ENCODE data around the gene MRPS16.

MRPS16 gene

DNA sequence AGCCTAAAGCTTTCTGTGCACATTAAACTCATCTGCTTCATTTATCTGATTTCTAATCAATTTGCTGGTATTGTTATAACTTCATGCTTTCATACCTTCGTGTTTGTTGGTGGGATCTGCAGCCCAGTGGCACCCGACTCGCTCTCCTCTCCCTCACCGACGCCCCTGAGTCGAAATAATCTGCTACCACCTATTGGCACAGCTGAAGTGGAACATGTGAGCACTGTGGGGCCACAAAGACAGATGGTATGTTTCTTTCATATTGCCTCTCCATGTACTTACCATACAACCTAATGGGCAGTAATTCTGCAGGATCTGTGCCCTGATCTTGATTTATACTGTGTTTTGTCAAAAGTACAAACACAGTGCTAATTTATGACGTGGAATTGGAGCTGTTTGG lies 17.7 kb downstream of the MRPS16 start:
- H3K4me1 Mint-ChIP-seq: no peaks in the 10 kb centered on the region
- no peaks in the 10 kb centered on the region for H3K27me3 Mint-ChIP-seq (ENCODE audit: low read depth, poor library complexity)
- peak overlapping the region; percentile 40 for H3K27ac Mint-ChIP-seq
- peaks cover 46% of the 10 kb centered on the region for H3K36me3 Mint-ChIP-seq (ENCODE audit: low read depth)
- no peak for DNase-seq
- H3K9me3 Mint-ChIP-seq: no peaks in the 10 kb centered on the region
- TF ChIP-seq, protein P1, sequence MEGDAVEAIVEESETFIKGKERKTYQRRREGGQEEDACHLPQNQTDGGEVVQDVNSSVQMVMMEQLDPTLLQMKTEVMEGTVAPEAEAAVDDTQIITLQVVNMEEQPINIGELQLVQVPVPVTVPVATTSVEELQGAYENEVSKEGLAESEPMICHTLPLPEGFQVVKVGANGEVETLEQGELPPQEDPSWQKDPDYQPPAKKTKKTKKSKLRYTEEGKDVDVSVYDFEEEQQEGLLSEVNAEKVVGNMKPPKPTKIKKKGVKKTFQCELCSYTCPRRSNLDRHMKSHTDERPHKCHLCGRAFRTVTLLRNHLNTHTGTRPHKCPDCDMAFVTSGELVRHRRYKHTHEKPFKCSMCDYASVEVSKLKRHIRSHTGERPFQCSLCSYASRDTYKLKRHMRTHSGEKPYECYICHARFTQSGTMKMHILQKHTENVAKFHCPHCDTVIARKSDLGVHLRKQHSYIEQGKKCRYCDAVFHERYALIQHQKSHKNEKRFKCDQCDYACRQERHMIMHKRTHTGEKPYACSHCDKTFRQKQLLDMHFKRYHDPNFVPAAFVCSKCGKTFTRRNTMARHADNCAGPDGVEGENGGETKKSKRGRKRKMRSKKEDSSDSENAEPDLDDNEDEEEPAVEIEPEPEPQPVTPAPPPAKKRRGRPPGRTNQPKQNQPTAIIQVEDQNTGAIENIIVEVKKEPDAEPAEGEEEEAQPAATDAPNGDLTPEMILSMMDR (IDR thresholded peaks at IDR 0.05): no peak
- H3K4me3 Mint-ChIP-seq: no peak overlapping the region

DNA sequence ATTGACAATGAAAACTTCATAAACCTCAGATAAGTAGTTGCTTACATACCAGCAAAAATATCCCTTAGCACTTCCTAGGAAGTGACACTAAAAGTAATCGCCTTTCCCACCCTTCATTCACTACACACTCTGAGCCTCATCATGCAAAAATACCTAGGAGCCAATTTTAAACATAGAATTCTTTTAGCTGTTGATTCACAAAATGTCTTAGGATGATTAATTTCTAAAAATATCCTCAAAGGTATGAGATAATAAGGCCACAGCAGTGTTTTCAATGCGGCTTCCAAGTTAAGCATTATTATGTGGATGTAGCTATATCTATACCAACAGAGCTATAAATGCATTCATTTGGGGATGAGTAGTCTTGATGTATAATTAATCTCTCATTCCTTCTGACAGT lies 18.6 kb downstream of the MRPS16 start:
- TF ChIP-seq, protein P1 (IDR thresholded peaks at IDR 0.05): no peak
- Mint-ChIP-seq H3K9me3 (no peaks in the 10 kb centered on the region), H3K27ac (peak overlapping the region; percentile 41), H3K4me3 (no peak overlapping the region), H3K27me3 (ENCODE audit: low read depth, poor library complexity) (no peaks in the 10 kb centered on the region), H3K4me1 (no peaks in the 10 kb centered on the region), H3K36me3 (ENCODE audit: low read depth) (peaks cover 38% of the 10 kb centered on the region)
- DNase-seq: no peak

DNA sequence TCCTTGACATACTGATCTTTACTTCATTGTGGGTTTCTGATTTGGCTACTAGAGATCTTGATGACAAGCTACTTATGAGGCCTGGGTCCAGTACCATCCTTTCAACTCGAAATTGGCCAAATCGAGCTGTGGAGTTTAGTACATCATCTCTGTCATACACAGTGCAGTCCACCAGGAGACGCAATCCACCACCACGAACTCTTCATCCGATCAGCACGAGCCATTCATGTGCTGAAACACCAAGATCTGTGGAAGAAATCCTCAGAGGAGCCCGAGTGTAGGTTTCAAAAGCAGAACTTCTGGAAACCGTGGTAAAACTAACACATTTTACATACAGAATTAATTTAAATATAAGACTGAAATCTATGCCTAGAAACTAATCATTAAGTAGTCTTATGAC lies 19.6 kb downstream of the MRPS16 start:
- H3K4me3 Mint-ChIP-seq: no peak overlapping the region
- no peaks in the 10 kb centered on the region for H3K27me3 Mint-ChIP-seq (ENCODE audit: low read depth, poor library complexity)
- no peaks in the 10 kb centered on the region for H3K9me3 Mint-ChIP-seq
- no peak for DNase-seq
- no peaks in the 10 kb centered on the region for H3K4me1 Mint-ChIP-seq
- TF ChIP-seq, protein P1 (IDR thresholded peaks at IDR 0.05): peak; percentile 28
- peaks cover 38% of the 10 kb centered on the region for H3K36me3 Mint-ChIP-seq (ENCODE audit: low read depth)
- peak overlapping the region; percentile 58 for H3K27ac Mint-ChIP-seq

DNA sequence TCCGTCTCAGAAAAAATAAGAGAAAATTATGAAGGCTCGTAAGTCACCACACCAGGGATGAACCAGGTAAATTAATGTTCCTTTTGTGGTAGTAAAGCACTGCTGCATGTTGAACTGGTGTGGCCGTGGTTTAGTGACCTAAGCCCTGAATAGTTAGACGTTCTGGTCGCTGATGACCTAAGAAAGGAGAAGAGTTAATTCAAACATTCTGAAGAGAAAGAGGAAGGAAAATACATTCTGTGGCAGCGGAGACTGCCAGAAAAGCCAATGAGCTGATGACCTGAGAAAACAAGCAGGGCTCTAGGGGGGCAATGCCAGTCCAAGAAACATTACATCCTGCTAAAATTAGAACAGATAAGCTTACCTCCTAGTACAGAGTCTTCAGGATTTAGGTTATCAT lies 22.9 kb downstream of the MRPS16 start:
- TF ChIP-seq, protein P1 (IDR thresholded peaks at IDR 0.05): no peak
- peaks cover 1% of the 10 kb centered on the region for H3K27me3 Mint-ChIP-seq (ENCODE audit: low read depth, poor library complexity)
- H3K27ac Mint-ChIP-seq: peak overlapping the region; percentile 2
- no peak overlapping the region for H3K4me3 Mint-ChIP-seq
- no peaks in the 10 kb centered on the region for H3K9me3 Mint-ChIP-seq
- H3K4me1 Mint-ChIP-seq: no peaks in the 10 kb centered on the region
- H3K36me3 Mint-ChIP-seq (ENCODE audit: low read depth): peaks cover 29% of the 10 kb centered on the region
- DNase-seq: no peak

DNA sequence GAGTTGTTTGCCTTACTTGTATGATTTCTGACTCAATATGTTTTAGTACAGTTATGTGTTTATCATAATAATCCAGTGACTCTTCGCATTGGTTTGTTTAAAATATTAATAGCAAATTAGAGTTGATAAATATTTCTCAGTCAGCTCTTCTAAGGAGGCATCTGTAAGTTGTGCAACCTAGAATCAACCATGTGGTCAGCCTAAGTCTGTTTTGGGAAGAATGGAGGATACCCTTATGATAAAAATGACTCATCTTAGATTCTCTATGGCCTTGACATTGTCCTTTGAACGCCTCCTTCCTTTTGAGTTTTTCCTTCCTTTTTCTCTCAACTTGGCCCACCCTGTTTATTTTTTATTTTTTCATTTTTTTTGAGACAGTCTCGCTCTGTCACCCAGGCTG lies 24.2 kb downstream of the MRPS16 start:
- H3K27me3 Mint-ChIP-seq (ENCODE audit: low read depth, poor library complexity): peaks cover 3% of the 10 kb centered on the region
- DNase-seq: no peak
- no peaks in the 10 kb centered on the region for H3K9me3 Mint-ChIP-seq
- TF ChIP-seq, protein P1 (IDR thresholded peaks at IDR 0.05): no peak
- peak overlapping the region; percentile 32 for H3K27ac Mint-ChIP-seq
- no peak overlapping the region for H3K4me3 Mint-ChIP-seq
- H3K36me3 Mint-ChIP-seq (ENCODE audit: low read depth): peaks cover 19% of the 10 kb centered on the region
- H3K4me1 Mint-ChIP-seq: no peaks in the 10 kb centered on the region

DNA sequence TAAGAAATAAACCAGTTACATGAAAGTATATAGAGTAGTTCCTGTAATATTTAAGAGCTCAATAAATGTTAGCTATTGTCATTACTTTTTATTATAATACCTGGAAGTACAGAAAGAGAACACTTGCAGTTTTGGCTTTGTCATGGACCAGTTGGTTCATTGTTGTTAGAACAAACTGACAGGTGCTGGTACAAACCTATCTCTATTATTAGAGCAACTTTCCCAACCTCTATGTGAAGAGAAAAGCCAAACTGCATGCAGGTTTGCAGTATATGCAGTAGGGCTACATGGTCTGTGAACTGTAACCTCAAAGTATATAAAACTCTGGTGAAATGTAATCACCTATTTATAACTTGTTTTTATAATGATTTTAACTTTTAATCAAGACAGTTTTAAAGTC lies 25.8 kb downstream of the MRPS16 start:
- H3K4me1 Mint-ChIP-seq: no peaks in the 10 kb centered on the region
- peaks cover 22% of the 10 kb centered on the region for H3K36me3 Mint-ChIP-seq (ENCODE audit: low read depth)
- H3K9me3 Mint-ChIP-seq: no peaks in the 10 kb centered on the region
- H3K4me3 Mint-ChIP-seq: no peak overlapping the region
- TF ChIP-seq, protein P1 (IDR thresholded peaks at IDR 0.05): no peak
- no peak for DNase-seq
- H3K27me3 Mint-ChIP-seq (ENCODE audit: low read depth, poor library complexity): peaks cover 3% of the 10 kb centered on the region
- no peak overlapping the region for H3K27ac Mint-ChIP-seq
